NK-92 (cell line): ENCODE measurements around the gene FAM136A.
"Not testable (repeated sequence)": the region's sequence is repeated elsewhere in the genome, so short reads cannot be mapped to it uniquely, and the experiment has no call there.

ENCODE experiments used
- DNase-seq: peaks from one replicate; lab custom pipeline; 2025; ENCODE audit not compliant: unreplicated experiment; lab: John Stamatoyannopoulos, UW

Gene FAM136A

GRCh38 chr2:70301344-70302194 is at the start of gene FAM136A:
Gene FAM136A, minus strand, starts transcription at chr2:70302067. Its CDS starts 56 bp downstream, at chr2:70302011.
- peak; percentile 26 for DNase-seq

GRCh38 chr2:70349921-70350685 is 48.2 kb upstream of the FAM136A start:
- DNase-seq = no peak

GRCh38 chr2:70347831-70348230 is 46.0 kb upstream of the FAM136A start:
- no peak for DNase-seq

GRCh38 chr2:70344195-70344594 is 42.3 kb upstream of the FAM136A start:
- DNase-seq = no peak

- DNase-seq = no peak
These were observed 39.6 kb upstream of the FAM136A start for GRCh38 chr2:70341477-70341765.

GRCh38 chr2:70340761-70341476 is 39.1 kb upstream of the FAM136A start:
- no peak for DNase-seq

- DNase-seq = no peak
These were observed 38.2 kb upstream of the FAM136A start for GRCh38 chr2:70340075-70340474.

- no peak for DNase-seq
These were observed 34.7 kb upstream of the FAM136A start for GRCh38 chr2:70336552-70336951.

- no peak for DNase-seq
These were observed 29.1 kb upstream of the FAM136A start for GRCh38 chr2:70331012-70331411.

GRCh38 chr2:70330476-70330875 is 28.6 kb upstream of the FAM136A start:
- no peak for DNase-seq

GRCh38 chr2:70328921-70329561 is 27.2 kb upstream of the FAM136A start:
- DNase-seq = no peak

- DNase-seq = no peak
These were observed 24.0 kb upstream of the FAM136A start for GRCh38 chr2:70325875-70326274.

GRCh38 chr2:70322518-70322917 is 20.7 kb upstream of the FAM136A start:
- DNase-seq = no peak

GRCh38 chr2:70321370-70321769 is 19.5 kb upstream of the FAM136A start:
- DNase-seq = no peak

- DNase-seq = no peak
These were observed 12.8 kb upstream of the FAM136A start for GRCh38 chr2:70314640-70315039.

- DNase-seq = no peak
These were observed 10.7 kb upstream of the FAM136A start for GRCh38 chr2:70312560-70312959.

GRCh38 chr2:70310899-70311298 is 9.0 kb upstream of the FAM136A start:
- no peak for DNase-seq

GRCh38 chr2:70305531-70305930 is 3.7 kb upstream of the FAM136A start:
- no peak for DNase-seq

GRCh38 chr2:70304498-70304897 is 2.6 kb upstream of the FAM136A start:
- DNase-seq = no peak

GRCh38 chr2:70303186-70303585 is 1.3 kb upstream of the FAM136A start:
- DNase-seq = no peak

- not testable (repeated sequence) for DNase-seq
These were observed 304 bp upstream of the FAM136A start for GRCh38 chr2:70302195-70302546.
